GM12873 (cell line): ENCODE data around the gene ETV6.

ENCODE experiments used
- CTCF ChIP-seq: IDR thresholded peaks from 2 replicates; pipeline ENCODE4 v1.5.1; 2012; ENCODE audit warnings: low read depth, mild to moderate bottlenecking, moderate library complexity, low read length, control low read depth; ENCODE audit not compliant: insufficient read depth; ENCODE audit errors: missing control alignments

ETV6 gene

GRCh38 chr12:11891754-11892386 lies 242.4 kb downstream of the ETV6 start:
- TF ChIP-seq CTCF, result no peak

- TF ChIP-seq CTCF, result no peak
Observed at GRCh38 chr12:11893998-11894397, 244.5 kb downstream of the ETV6 start.

GRCh38 chr12:11894890-11895289 lies 245.4 kb downstream of the ETV6 start:
- TF ChIP-seq CTCF, result no peak

- TF ChIP-seq CTCF, result no peak
Observed at GRCh38 chr12:11895421-11896078, 246.1 kb downstream of the ETV6 start.

- no peak for TF ChIP-seq CTCF
Observed at GRCh38 chr12:11896417-11896929, 247.0 kb downstream of the ETV6 start.

GRCh38 chr12:11897923-11898322 lies 248.4 kb downstream of the ETV6 start:
- TF ChIP-seq CTCF, result no peak

- TF ChIP-seq CTCF, result no peak
Observed at GRCh38 chr12:11901701-11902524, 252.4 kb downstream of the ETV6 start.
